Astrocyte (in vitro differentiated cells and primary cell): ENCODE measurements around the gene RNF138. TPM values are rescaled to one million over a fixed set of nuclear protein-coding genes. Genes with fewer than 3 reads are reported as not detected.

Experiments used
- DNase-seq: peaks from one replicate; pipeline ENCODE4 v3.0.0-alpha.2; 2010; ENCODE audit warnings: low read depth
- FAIRE-seq: peaks from 2 replicates; lab custom pipeline; 2011; peaks lifted over from hg19 to GRCh38; lab: Jason Lieb, UNC
- H2AFZ ChIP-seq: 2 replicates; pipeline ENCODE4 v1.6.0; 2012; ENCODE audit warnings: low read depth, low read length, inconsistent platforms
- H3K27ac ChIP-seq: 2 replicates; pipeline ENCODE4 v1.5.1; 2011; ENCODE audit warnings: low read depth, low read length, inconsistent platforms
- H3K27me3 ChIP-seq: 2 replicates; pipeline ENCODE4 v1.6.0; 2011; ENCODE audit warnings: low read length, inconsistent platforms; ENCODE audit not compliant: insufficient read depth
- H3K36me3 ChIP-seq: 2 replicates; pipeline ENCODE4 v1.5.1; 2011; ENCODE audit warnings: low read length, inconsistent platforms; ENCODE audit not compliant: insufficient read depth
- H3K4me1 ChIP-seq: 2 replicates; pipeline ENCODE4 v1.5.1; 2011; ENCODE audit warnings: low read length, inconsistent platforms; ENCODE audit not compliant: insufficient read depth
- H3K4me2 ChIP-seq: 2 replicates; pipeline ENCODE4 v1.6.0; 2012; ENCODE audit warnings: low read length, inconsistent platforms
- H3K4me3 ChIP-seq: 2 replicates; pipeline ENCODE4 v1.5.1; 2011; ENCODE audit warnings: low read depth, mild to moderate bottlenecking, low read length, inconsistent platforms; ENCODE audit not compliant: insufficient read depth
- H3K79me2 ChIP-seq: 2 replicates; pipeline ENCODE4 v1.6.0; 2012; ENCODE audit warnings: mild to moderate bottlenecking, low read length, inconsistent platforms; ENCODE audit not compliant: insufficient read depth
- H3K9ac ChIP-seq: 2 replicates; pipeline ENCODE4 v1.6.0; 2012; ENCODE audit warnings: mild to moderate bottlenecking, low read length, inconsistent platforms
- H3K9me3 ChIP-seq: 2 replicates; pipeline ENCODE4 v1.5.1; 2012; ENCODE audit warnings: low read depth, mild to moderate bottlenecking, low read length, inconsistent platforms; ENCODE audit not compliant: insufficient read depth
- H4K20me1 ChIP-seq: 2 replicates; pipeline ENCODE4 v1.6.0; 2012; ENCODE audit warnings: low read length, inconsistent platforms; ENCODE audit not compliant: insufficient read depth
- H3K27ac Mint-ChIP-seq: one replicate; pipeline ENCODE4 v1.8.0; 2021; ENCODE audit warnings: mild to moderate bottlenecking, mixed read lengths; ENCODE audit not compliant: unreplicated experiment
- H3K27me3 Mint-ChIP-seq: one replicate; pipeline ENCODE4 v1.8.0; 2021; ENCODE audit warnings: low read depth, mixed read lengths; ENCODE audit not compliant: unreplicated experiment
- H3K36me3 Mint-ChIP-seq: one replicate; pipeline ENCODE4 v1.8.0; 2021; ENCODE audit warnings: low read depth, mixed read lengths; ENCODE audit not compliant: unreplicated experiment
- H3K4me1 Mint-ChIP-seq: one replicate; pipeline ENCODE4 v1.8.0; 2021; ENCODE audit warnings: low read depth, mixed read lengths; ENCODE audit not compliant: unreplicated experiment
- H3K4me3 Mint-ChIP-seq: one replicate; pipeline ENCODE4 v1.8.0; 2021; ENCODE audit warnings: mild to moderate bottlenecking, moderate library complexity, mixed read lengths; ENCODE audit not compliant: unreplicated experiment
- H3K9me3 Mint-ChIP-seq: one replicate; pipeline ENCODE4 v1.8.0; 2021; ENCODE audit warnings: mild to moderate bottlenecking, mixed read lengths; ENCODE audit not compliant: unreplicated experiment
- EZH2 ChIP-seq: IDR thresholded peaks from 2 replicates; pipeline ENCODE4 v1.6.1; 2012; ENCODE audit warnings: mild to moderate bottlenecking, low read length, inconsistent platforms; ENCODE audit not compliant: insufficient read depth
- total RNA-seq: library from RNA; stranded (reverse); gene quantifications from 2 replicates; pipeline ENCODE4 v1.2.1, GENCODE V29; 2021
- TF ChIP-seq, protein P1 (sequence below): IDR thresholded peaks from 2 replicates; pipeline ENCODE4 v1.5.1; 2011; ENCODE audit warnings: low read depth, mild to moderate bottlenecking, inconsistent platforms, low read length, moderate library complexity; ENCODE audit not compliant: insufficient read depth

Gene RNF138
- total RNA-seq, 1 donor from 2014 or later = 15.4 TPM

DNA sequence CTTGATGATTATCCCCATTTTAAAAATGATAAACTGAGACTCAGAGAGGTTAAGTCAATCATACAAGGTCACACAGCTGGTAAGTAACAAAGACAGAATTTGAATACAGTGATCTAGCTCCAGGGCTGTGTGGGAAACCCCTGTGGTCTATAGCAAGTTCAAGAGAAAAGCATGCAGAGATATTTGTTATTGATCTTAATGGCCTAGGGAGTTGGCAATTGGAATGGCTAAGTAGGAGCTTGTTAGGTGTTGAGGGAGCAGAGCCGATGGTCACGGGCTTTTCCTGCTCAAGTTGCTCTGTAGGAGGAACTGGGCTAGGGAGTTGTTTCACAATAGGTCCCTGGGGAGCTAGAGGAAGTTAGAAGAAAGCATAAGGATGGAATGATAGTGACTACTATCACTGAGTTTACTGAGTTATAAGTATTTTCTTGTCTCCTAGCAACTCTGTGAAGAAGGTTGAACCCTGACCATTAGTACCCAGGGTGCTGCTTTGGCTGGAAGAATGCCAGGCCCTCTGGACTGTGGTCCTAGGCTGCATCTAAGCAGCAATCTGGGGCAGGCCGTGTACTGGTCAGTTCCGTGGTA is 43.1 kb upstream of the RNF138 start:
- H3K4me1 Mint-ChIP-seq = no peaks in the 10 kb centered on the region
- H3K4me2 ChIP-seq = no peak overlapping the region
- no peaks in the 10 kb centered on the region for H3K27me3 ChIP-seq
- TF ChIP-seq EZH2 = no peak
- TF ChIP-seq, protein P1, sequence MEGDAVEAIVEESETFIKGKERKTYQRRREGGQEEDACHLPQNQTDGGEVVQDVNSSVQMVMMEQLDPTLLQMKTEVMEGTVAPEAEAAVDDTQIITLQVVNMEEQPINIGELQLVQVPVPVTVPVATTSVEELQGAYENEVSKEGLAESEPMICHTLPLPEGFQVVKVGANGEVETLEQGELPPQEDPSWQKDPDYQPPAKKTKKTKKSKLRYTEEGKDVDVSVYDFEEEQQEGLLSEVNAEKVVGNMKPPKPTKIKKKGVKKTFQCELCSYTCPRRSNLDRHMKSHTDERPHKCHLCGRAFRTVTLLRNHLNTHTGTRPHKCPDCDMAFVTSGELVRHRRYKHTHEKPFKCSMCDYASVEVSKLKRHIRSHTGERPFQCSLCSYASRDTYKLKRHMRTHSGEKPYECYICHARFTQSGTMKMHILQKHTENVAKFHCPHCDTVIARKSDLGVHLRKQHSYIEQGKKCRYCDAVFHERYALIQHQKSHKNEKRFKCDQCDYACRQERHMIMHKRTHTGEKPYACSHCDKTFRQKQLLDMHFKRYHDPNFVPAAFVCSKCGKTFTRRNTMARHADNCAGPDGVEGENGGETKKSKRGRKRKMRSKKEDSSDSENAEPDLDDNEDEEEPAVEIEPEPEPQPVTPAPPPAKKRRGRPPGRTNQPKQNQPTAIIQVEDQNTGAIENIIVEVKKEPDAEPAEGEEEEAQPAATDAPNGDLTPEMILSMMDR = no peak
- no peaks in the 10 kb centered on the region for H4K20me1 ChIP-seq
- H3K79me2 ChIP-seq = no peaks in the 10 kb centered on the region
- no peaks in the 10 kb centered on the region for H3K4me1 ChIP-seq
- H3K9me3 ChIP-seq = no peaks in the 10 kb centered on the region
- no peaks in the 10 kb centered on the region for H3K27me3 Mint-ChIP-seq
- DNase-seq (no peak), FAIRE-seq (no peak)
- H3K27ac ChIP-seq = no peak overlapping the region
- no peak overlapping the region for H3K9ac ChIP-seq
- no peaks in the 10 kb centered on the region for H3K36me3 ChIP-seq
- no peak overlapping the region for H3K4me3 Mint-ChIP-seq
- no peak overlapping the region for H3K27ac Mint-ChIP-seq
- H3K36me3 Mint-ChIP-seq = no peaks in the 10 kb centered on the region
- no peak overlapping the region for H3K4me3 ChIP-seq
- H3K9me3 Mint-ChIP-seq = no peaks in the 10 kb centered on the region
- no peak overlapping the region for H2AFZ ChIP-seq

DNA sequence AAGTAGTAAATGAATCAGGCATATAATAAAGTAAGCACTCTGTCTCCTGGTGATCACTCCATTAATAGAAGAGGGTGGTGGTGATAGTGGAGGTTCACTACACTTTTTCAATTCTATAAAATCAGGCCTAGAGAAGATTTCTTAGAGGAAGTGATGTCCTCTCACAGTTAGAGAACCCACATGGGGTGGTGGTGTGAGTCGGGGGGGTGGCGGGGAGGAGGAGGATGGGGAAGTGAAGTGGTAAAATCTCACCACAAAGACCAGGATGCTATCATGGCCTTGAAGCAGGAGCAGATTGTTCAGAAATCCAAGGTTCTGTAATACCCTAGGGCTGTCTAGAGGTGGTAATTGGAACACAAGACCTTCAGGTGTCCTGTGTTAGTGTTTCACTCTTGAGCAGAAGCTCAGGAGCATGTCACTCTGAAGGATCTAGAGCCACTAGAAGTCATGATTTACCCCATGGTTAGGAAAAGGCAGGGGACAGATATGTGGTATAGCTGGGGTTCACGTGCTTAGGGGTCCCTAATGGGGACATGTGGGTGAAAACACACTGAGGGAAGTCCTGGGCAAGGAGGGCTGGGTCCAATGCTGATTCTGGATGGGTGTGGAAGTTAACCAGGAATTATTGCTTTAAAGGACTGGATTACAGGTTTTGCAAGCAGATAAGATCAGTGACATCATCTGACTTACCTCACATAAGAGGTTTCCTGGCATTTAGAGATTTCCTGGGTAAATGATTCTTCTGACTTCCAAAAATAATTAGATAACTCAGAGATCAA is 42.1 kb upstream of the RNF138 start:
- Histone ChIP-seq H2AFZ (no peak overlapping the region), H3K9me3 (no peaks in the 10 kb centered on the region), H3K4me2 (no peak overlapping the region), H3K9ac (no peak overlapping the region), H4K20me1 (no peaks in the 10 kb centered on the region), H3K79me2 (no peaks in the 10 kb centered on the region), H3K27me3 (no peaks in the 10 kb centered on the region), H3K36me3 (no peaks in the 10 kb centered on the region), H3K27ac (no peak overlapping the region), H3K4me1 (no peaks in the 10 kb centered on the region), H3K4me3 (no peak overlapping the region)
- no peak for FAIRE-seq
- no peak overlapping the region for H3K27ac Mint-ChIP-seq
- peak; percentile 52 for DNase-seq
- H3K27me3 Mint-ChIP-seq = no peaks in the 10 kb centered on the region
- H3K4me1 Mint-ChIP-seq = no peaks in the 10 kb centered on the region
- TF ChIP-seq, protein P1 = no peak
- no peak for TF ChIP-seq EZH2
- H3K9me3 Mint-ChIP-seq = no peaks in the 10 kb centered on the region
- H3K4me3 Mint-ChIP-seq = no peak overlapping the region
- no peaks in the 10 kb centered on the region for H3K36me3 Mint-ChIP-seq
